Measurements from ENCODE around the gene SEMA5A. TPM values are rescaled to one million over a fixed set of nuclear protein-coding genes. Genes with fewer than 3 reads are reported as not detected.
"Not testable (repeated sequence)": the region's sequence is repeated elsewhere in the genome, so short reads cannot be mapped to it uniquely, and the experiment has no call there.

SEMA5A gene
- total RNA-seq, 2 experiments from 2014 or later, result 0.48 to 0.52 TPM

DNA sequence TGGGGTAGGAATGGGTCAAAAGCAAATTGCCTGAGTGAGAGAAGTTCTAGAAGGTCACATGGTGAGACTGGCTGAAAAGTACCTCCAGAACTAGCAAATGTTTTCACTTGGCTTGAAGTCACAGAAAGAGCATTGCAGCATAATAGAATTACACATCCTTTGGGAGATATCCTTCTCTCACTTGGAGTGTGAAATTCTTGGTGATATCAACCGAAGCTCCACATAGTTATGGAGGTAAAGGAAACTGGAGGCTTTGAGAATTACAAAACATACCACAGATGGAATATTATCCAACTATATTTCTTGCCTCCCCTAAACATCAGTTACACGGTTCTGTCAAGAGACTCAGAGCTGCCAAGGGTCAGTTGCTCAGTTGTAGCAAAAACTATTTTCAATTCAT lies 182.4 kb downstream of the SEMA5A start:
- Mint-ChIP-seq H3K36me3 (no peaks in the 10 kb centered on the region), H3K27me3 (no peaks in the 10 kb centered on the region), H3K27ac (no peak overlapping the region), H3K9me3 (peaks cover 2% of the 10 kb centered on the region), H3K4me1 (ENCODE audit: low read depth) (peaks cover 19% of the 10 kb centered on the region), H3K4me3 (no peak overlapping the region)
- DNase-seq, result no peak
- POLR2A ChIA-PET, result no interaction called here
- intact Hi-C loops (cut with micrococcal nuclease), result loop anchor here (2.0 to 10.0 kb wide), 3 partner anchors 135 to 881 kb away; partner anchors contain the start of gene ATPSCKMT
- CTCF ChIA-PET, result interaction anchor here (2.0 kb wide), 1 partner anchor 181 kb away, joined by 9 read pairs; no protein-coding TSS in a partner anchor

- intact Hi-C loops (cut with micrococcal nuclease), result loop anchor here (2.0 to 10.0 kb wide), 3 partner anchors 136 to 882 kb away; partner anchors contain the start of gene ATPSCKMT
- H3K36me3 Mint-ChIP-seq, result no peaks in the 10 kb centered on the region
- no peaks in the 10 kb centered on the region for H3K9me3 Mint-ChIP-seq
- no peak for DNase-seq
- ChIA-PET CTCF (interaction anchor here (0.7 to 1.9 kb wide), 2 partner anchors 181 to 1435 kb away, joined by 3 to 11 read pairs; no protein-coding TSS in a partner anchor), POLR2A (no interaction called here)
- no peak overlapping the region for H3K4me3 Mint-ChIP-seq
- peaks cover 19% of the 10 kb centered on the region for H3K4me1 Mint-ChIP-seq (ENCODE audit: low read depth)
- H3K27ac Mint-ChIP-seq, result no peak overlapping the region
- H3K27me3 Mint-ChIP-seq, result no peaks in the 10 kb centered on the region
These were observed 182.8 kb downstream of the SEMA5A start for GRCh38 chr5:9363026-9363425.

DNA sequence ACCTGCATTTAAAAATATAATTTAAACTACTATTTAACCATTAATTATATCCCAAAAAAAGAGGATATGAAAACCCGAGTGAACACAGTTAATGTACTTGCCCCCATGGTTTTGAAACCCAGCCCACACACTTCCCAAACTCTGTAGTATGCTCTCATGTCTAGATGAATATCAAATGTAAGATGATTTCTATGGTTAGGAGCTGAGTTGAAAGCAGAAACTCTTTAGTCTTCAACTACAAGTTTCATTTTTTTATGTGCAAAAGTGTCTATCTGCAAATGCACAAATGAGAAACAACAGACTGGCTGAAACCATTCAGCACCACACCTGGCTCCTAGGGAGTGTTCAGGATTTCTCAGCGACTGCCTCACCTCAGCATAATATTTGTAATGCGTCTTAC lies 183.3 kb downstream of the SEMA5A start:
- ChIA-PET CTCF (interaction anchor here (0.7 to 1.9 kb wide), 3 partner anchors 176 to 1435 kb away, joined by 3 to 11 read pairs (median 3); no protein-coding TSS in a partner anchor), POLR2A (no interaction called here)
- Mint-ChIP-seq H3K4me1 (ENCODE audit: low read depth) (peaks cover 19% of the 10 kb centered on the region), H3K9me3 (no peaks in the 10 kb centered on the region), H3K36me3 (no peaks in the 10 kb centered on the region), H3K27me3 (no peaks in the 10 kb centered on the region), H3K4me3 (no peak overlapping the region), H3K27ac (no peak overlapping the region)
- no peak for DNase-seq
- intact Hi-C loops (cut with micrococcal nuclease), result loop anchor here (1.0 to 10.0 kb wide), 5 partner anchors 43 to 882 kb away; partner anchors contain the start of gene ATPSCKMT

DNA sequence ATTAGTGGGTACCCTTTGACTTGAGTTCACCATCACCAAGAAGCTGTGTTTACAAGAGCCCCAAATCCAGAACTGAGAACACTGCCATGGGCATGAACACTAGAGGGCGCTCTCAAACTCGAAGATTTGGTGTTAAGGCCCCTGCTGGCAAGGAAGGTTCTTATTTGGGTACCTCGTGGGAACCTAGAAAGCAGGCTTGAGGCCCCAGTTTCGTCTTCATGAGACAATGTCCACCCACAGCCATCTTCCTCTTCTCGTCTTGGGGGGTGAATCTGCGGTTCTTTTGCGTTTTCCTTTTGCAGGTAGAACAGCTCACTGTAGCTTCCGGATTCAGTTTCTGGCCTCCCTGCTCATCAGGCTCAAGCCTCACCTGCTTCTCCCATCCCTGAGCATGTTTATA lies 184.0 kb downstream of the SEMA5A start:
- ChIA-PET POLR2A (no interaction called here), CTCF (interaction anchor here (0.6 to 1.9 kb wide), 4 partner anchors 153 to 183 kb away, joined by 3 to 11 read pairs (median 3); no protein-coding TSS in a partner anchor)
- Mint-ChIP-seq H3K9me3 (no peaks in the 10 kb centered on the region), H3K36me3 (no peaks in the 10 kb centered on the region), H3K4me1 (ENCODE audit: low read depth) (peaks cover 19% of the 10 kb centered on the region), H3K27me3 (no peaks in the 10 kb centered on the region), H3K27ac (no peak overlapping the region), H3K4me3 (no peak overlapping the region)
- intact Hi-C loops (cut with micrococcal nuclease), result loop anchor here (1.0 to 10.0 kb wide), 5 partner anchors 43 to 883 kb away; partner anchors contain the start of gene ATPSCKMT
- peak; percentile 63 for DNase-seq

- Mint-ChIP-seq H3K27ac (no peak overlapping the region), H3K36me3 (no peaks in the 10 kb centered on the region), H3K9me3 (no peaks in the 10 kb centered on the region), H3K27me3 (no peaks in the 10 kb centered on the region), H3K4me3 (no peak overlapping the region), H3K4me1 (ENCODE audit: low read depth) (peaks cover 19% of the 10 kb centered on the region)
- intact Hi-C loops (cut with micrococcal nuclease), result no loop called here
- DNase-seq, result no peak
- ChIA-PET POLR2A (no interaction called here), CTCF (interaction anchor here (0.6 kb wide), 1 partner anchor 185 kb away, joined by 3 read pairs; no protein-coding TSS in a partner anchor)
These were observed 186.8 kb downstream of the SEMA5A start for GRCh38 chr5:9358961-9359685.

DNA sequence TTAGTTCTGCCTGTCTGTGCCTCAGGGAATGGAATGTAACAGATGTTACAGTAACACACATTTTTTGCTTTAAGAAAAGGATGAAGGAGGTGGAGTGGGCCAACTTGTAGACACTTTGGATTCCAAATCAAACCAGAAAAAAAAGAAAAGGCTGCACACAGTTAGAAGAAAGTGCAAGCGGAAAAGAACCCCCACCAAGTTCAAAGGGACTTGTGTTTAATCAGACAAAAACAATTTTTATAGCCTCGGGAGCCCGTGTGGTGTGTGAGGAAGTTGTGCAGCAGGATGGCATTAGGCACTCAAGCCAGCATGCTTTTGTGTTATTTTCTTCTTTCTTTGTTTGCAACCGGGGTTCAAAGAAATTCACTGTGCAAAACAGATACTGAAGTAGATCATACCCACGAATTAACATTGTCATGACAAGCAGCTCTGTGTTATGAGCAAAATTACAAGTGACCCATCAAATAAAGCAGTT lies 189.5 kb downstream of the SEMA5A start:
- Mint-ChIP-seq H3K27me3 (no peaks in the 10 kb centered on the region), H3K4me1 (ENCODE audit: low read depth) (peaks cover under 1% of the 10 kb centered on the region), H3K36me3 (no peaks in the 10 kb centered on the region), H3K27ac (no peak overlapping the region), H3K9me3 (no peaks in the 10 kb centered on the region), H3K4me3 (no peak overlapping the region)
- ChIA-PET POLR2A (no interaction called here), CTCF (no interaction called here)
- intact Hi-C loops (cut with micrococcal nuclease), result no loop called here
- no peak for DNase-seq

- no peak for DNase-seq
- CTCF ChIA-PET, result no interaction called here
- H3K4me3 Mint-ChIP-seq, result no peak overlapping the region
- H3K4me1 Mint-ChIP-seq (ENCODE audit: low read depth), result no peaks in the 10 kb centered on the region
- no peaks in the 10 kb centered on the region for H3K36me3 Mint-ChIP-seq
- no peaks in the 10 kb centered on the region for H3K9me3 Mint-ChIP-seq
- H3K27me3 Mint-ChIP-seq, result no peaks in the 10 kb centered on the region
- intact Hi-C loops (cut with micrococcal nuclease), result no loop called here
- POLR2A ChIA-PET, result no interaction called here
- no peak overlapping the region for H3K27ac Mint-ChIP-seq
These were observed 191.4 kb downstream of the SEMA5A start for GRCh38 chr5:9354336-9355081.

GRCh38 chr5:9353048-9353447 lies 192.8 kb downstream of the SEMA5A start:
- POLR2A ChIA-PET; CTCF ChIA-PET; H3K27ac Mint-ChIP-seq; H3K36me3 Mint-ChIP-seq; H3K27me3 Mint-ChIP-seq; H3K4me3 Mint-ChIP-seq; H3K4me1 Mint-ChIP-seq (ENCODE audit: low read depth); DNase-seq; intact Hi-C loops (cut with micrococcal nuclease); H3K9me3 Mint-ChIP-seq: not testable (repeated sequence)

GRCh38 chr5:9351546-9351945 lies 194.3 kb downstream of the SEMA5A start:
- no peaks in the 10 kb centered on the region for H3K36me3 Mint-ChIP-seq
- CTCF ChIA-PET, result no interaction called here
- no peak overlapping the region for H3K4me3 Mint-ChIP-seq
- intact Hi-C loops (cut with micrococcal nuclease), result no loop called here
- H3K27ac Mint-ChIP-seq, result no peak overlapping the region
- no peaks in the 10 kb centered on the region for H3K27me3 Mint-ChIP-seq
- POLR2A ChIA-PET, result no interaction called here
- no peaks in the 10 kb centered on the region for H3K9me3 Mint-ChIP-seq
- H3K4me1 Mint-ChIP-seq (ENCODE audit: low read depth), result no peaks in the 10 kb centered on the region
- DNase-seq, result no peak

- Mint-ChIP-seq H3K36me3 (no peaks in the 10 kb centered on the region), H3K4me1 (ENCODE audit: low read depth) (no peaks in the 10 kb centered on the region), H3K4me3 (no peak overlapping the region), H3K27ac (no peak overlapping the region), H3K27me3 (no peaks in the 10 kb centered on the region), H3K9me3 (no peaks in the 10 kb centered on the region)
- DNase-seq, result no peak
- intact Hi-C loops (cut with micrococcal nuclease), result no loop called here
- ChIA-PET POLR2A (no interaction called here), CTCF (no interaction called here)
These were observed 195.5 kb downstream of the SEMA5A start for GRCh38 chr5:9350301-9350797.

DNA sequence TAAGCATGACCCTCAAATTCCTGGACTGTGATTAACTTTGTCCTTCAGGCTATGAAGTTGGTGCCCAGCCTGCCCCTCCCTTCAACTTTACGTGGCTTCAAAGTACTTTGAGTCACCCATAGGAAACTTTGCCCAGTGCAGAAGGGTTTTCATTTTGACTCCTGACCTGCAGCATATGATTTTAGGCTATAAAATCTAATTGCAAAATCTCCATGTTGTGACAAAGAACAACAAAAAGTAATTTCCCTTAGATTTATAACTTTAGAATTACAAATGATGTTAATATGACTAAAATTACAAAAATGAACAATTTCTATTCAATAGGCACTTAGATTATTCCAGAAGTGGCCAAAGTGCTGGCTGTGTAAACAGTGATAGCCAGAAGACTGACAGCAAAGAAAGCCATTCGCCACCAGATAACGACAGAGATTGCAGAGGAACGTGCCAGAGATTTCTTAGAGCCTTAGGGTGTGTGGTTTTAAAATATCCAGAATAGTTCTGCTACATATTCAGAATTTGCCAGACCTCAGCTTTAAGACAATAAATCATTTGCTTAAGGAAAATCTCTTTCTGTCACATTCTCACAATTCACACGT lies 197.4 kb downstream of the SEMA5A start:
- ChIA-PET CTCF (no interaction called here), POLR2A (no interaction called here)
- no peaks in the 10 kb centered on the region for H3K9me3 Mint-ChIP-seq
- H3K4me1 Mint-ChIP-seq (ENCODE audit: low read depth), result no peaks in the 10 kb centered on the region
- no peak overlapping the region for H3K27ac Mint-ChIP-seq
- DNase-seq, result no peak
- no peak overlapping the region for H3K4me3 Mint-ChIP-seq
- H3K27me3 Mint-ChIP-seq, result no peaks in the 10 kb centered on the region
- no peaks in the 10 kb centered on the region for H3K36me3 Mint-ChIP-seq
- intact Hi-C loops (cut with micrococcal nuclease), result no loop called here
